ENCODE data around the gene TCTA.

Gene TCTA

GRCh38 chr3:49412632-49413337 is 562 bp downstream of the TCTA start:
- H3K9me3 Mint-ChIP-seq: no peaks in the 10 kb centered on the region
- H3K4me3 Mint-ChIP-seq: peak overlapping the region; percentile 83 to 98 (median 89)
- H3K27me3 Mint-ChIP-seq (ENCODE audit: low read depth): no peaks in the 10 kb centered on the region
- no peak for TF ChIP-seq CTCF (IDR thresholded peaks at IDR 0.05; ENCODE audit: unreplicated experiment in 3 of 3)
- peak overlapping the region; percentile 49 to 86 (median 85) for H3K27ac Mint-ChIP-seq
- peaks cover 46% of the 10 kb centered on the region for H3K4me1 Mint-ChIP-seq
- H3K36me3 Mint-ChIP-seq (ENCODE audit: low read depth): peaks cover 11% of the 10 kb centered on the region

GRCh38 chr3:49413338-49413734 is 1.1 kb downstream of the TCTA start:
- Mint-ChIP-seq H3K27me3 (ENCODE audit: low read depth) (no peaks in the 10 kb centered on the region), H3K4me1 (peaks cover 43% of the 10 kb centered on the region), H3K9me3 (no peaks in the 10 kb centered on the region), H3K36me3 (ENCODE audit: low read depth) (peaks cover 13% of the 10 kb centered on the region), H3K27ac (peak overlapping the region in 2 of 3 experiments; percentile 49 to 86), H3K4me3 (peak overlapping the region; percentile 83 to 98 (median 89))
- no peak for TF ChIP-seq CTCF (IDR thresholded peaks at IDR 0.05; ENCODE audit: unreplicated experiment in 3 of 3)

- Mint-ChIP-seq H3K36me3 (ENCODE audit: low read depth) (peaks cover 13% of the 10 kb centered on the region), H3K27ac (peak overlapping the region in 1 of 3 experiments; percentile 22), H3K27me3 (ENCODE audit: low read depth) (no peaks in the 10 kb centered on the region), H3K4me3 (peak overlapping the region; percentile 34 to 73 (median 71)), H3K4me1 (peaks cover 34% of the 10 kb centered on the region), H3K9me3 (no peaks in the 10 kb centered on the region)
- no peak for TF ChIP-seq CTCF (IDR thresholded peaks at IDR 0.05; ENCODE audit: unreplicated experiment in 3 of 3)
These were observed 2.5 kb downstream of the TCTA start for GRCh38 chr3:49414753-49415152.

- Mint-ChIP-seq H3K27me3 (ENCODE audit: low read depth) (no peaks in the 10 kb centered on the region), H3K27ac (peak overlapping the region; percentile 37 to 75 (median 59))
These were observed 3.8 kb downstream of the TCTA start for GRCh38 chr3:49415931-49416601.

GRCh38 chr3:49416867-49417266 is 4.6 kb downstream of the TCTA start:
- H3K4me1 Mint-ChIP-seq: peaks cover 26% of the 10 kb centered on the region
- H3K9me3 Mint-ChIP-seq: no peaks in the 10 kb centered on the region
- no peak for TF ChIP-seq CTCF (IDR thresholded peaks at IDR 0.05; ENCODE audit: unreplicated experiment in 3 of 3)
- H3K4me3 Mint-ChIP-seq: no peak overlapping the region
- H3K36me3 Mint-ChIP-seq (ENCODE audit: low read depth): peaks cover 17% of the 10 kb centered on the region
- H3K27ac Mint-ChIP-seq: peak overlapping the region; percentile 37 to 75 (median 59)
- no peaks in the 10 kb centered on the region for H3K27me3 Mint-ChIP-seq (ENCODE audit: low read depth)

More at GRCh38 chr3:49415931-49416601, 3.8 kb downstream of the TCTA start:
- H3K36me3 Mint-ChIP-seq (ENCODE audit: low read depth): peaks cover 17% of the 10 kb centered on the region
- no peak for TF ChIP-seq CTCF (IDR thresholded peaks at IDR 0.05; ENCODE audit: unreplicated experiment in 3 of 3)
- H3K9me3 Mint-ChIP-seq: no peaks in the 10 kb centered on the region
- H3K4me1 Mint-ChIP-seq: peaks cover 24% of the 10 kb centered on the region
- peak overlapping the region; percentile 42 to 74 (median 60) for H3K4me3 Mint-ChIP-seq
